IMR-90 (cell line): ENCODE results near the gene CDC42EP3. TPM values are rescaled to one million over a fixed set of nuclear protein-coding genes. Genes with fewer than 3 reads are reported as not detected.

Experiments
- ATAC-seq: fragments of 200-7000 bp; cut with Tn5 transposase; 2 replicates; pipeline ENCODE4 v1.9.1; 2020; ENCODE audit warnings: low read depth, mild to moderate bottlenecking, moderate library complexity
- BruUV-seq: library from RNA; stranded (reverse); fragments of 400-500 nt; replicated peaks from 2 replicates; lab custom pipeline; 2021; lab: Mats Ljungman, UMichigan
- CTCF ChIA-PET: fragments of 300-600 bp; formaldehyde crosslinking; extraction: SDS; loops from one replicate; lab custom pipeline; 2021; ENCODE audit warnings: antibody characterized with exemption; lab: Yijun Ruan, JAX
- POLR2A ChIA-PET: fragments of 300-600 bp; sonication (Branson Sonifier 250); formaldehyde crosslinking; loops from one replicate; lab custom pipeline; 2022; ENCODE audit warnings: antibody characterized with exemption; ENCODE audit not compliant: unreplicated experiment; lab: Charles Lee
- DNase-seq: peaks from one replicate; pipeline ENCODE4 v3.0.0; 2013
- H2AFZ ChIP-seq: replicated peaks from 2 replicates; pipeline ENCODE3; 2013; ENCODE audit warnings: low read length, mild to moderate bottlenecking; ENCODE audit not compliant: poor library complexity
- H2AK5ac ChIP-seq: 2 replicates; pipeline ENCODE4 v1.6.1; 2013; ENCODE audit warnings: low read depth, low read length, inconsistent platforms
- H2AK9ac ChIP-seq: replicated peaks from 2 replicates; pipeline ENCODE3; 2013; ENCODE audit warnings: mild to moderate bottlenecking, low read depth, low read length, moderate library complexity; ENCODE audit not compliant: poor library complexity
- H2BK120ac ChIP-seq: 2 replicates; pipeline ENCODE4 v1.6.1; 2013; ENCODE audit warnings: low read depth, low read length, inconsistent platforms
- H2BK15ac ChIP-seq: 3 replicates; pipeline ENCODE4 v1.6.1; 2013; ENCODE audit warnings: low read depth, low read length, inconsistent platforms
- H2BK20ac ChIP-seq: 2 replicates; pipeline ENCODE4 v1.6.1; 2013; ENCODE audit warnings: low read depth, mild to moderate bottlenecking, inconsistent platforms, low read length, moderate library complexity
- H2BK5ac ChIP-seq: 2 replicates; pipeline ENCODE4 v1.6.1; 2013; ENCODE audit warnings: mild to moderate bottlenecking, low read depth, low read length, inconsistent platforms; ENCODE audit not compliant: poor library complexity, severe bottlenecking
- H3K14ac ChIP-seq: replicated peaks from 2 replicates; pipeline ENCODE4 v1.6.1; 2013; ENCODE audit warnings: low read depth, low read length, inconsistent platforms
- H3K18ac ChIP-seq: 2 replicates; pipeline ENCODE4 v1.6.1; 2013; ENCODE audit warnings: low read depth, low read length, control low read depth
- H3K23ac ChIP-seq: 2 replicates; pipeline ENCODE4 v1.6.1; 2013; ENCODE audit warnings: low read depth, low read length, inconsistent platforms
- H3K27ac ChIP-seq: 2 replicates; pipeline ENCODE4 v1.5.1; 2013; ENCODE audit warnings: mild to moderate bottlenecking, control low read depth, low read length; ENCODE audit not compliant: insufficient read depth
- H3K27me3 ChIP-seq: 2 replicates; pipeline ENCODE4 v1.6.1; 2013; ENCODE audit warnings: low read length; ENCODE audit not compliant: control insufficient read depth, insufficient read depth
- H3K36me3 ChIP-seq: 2 replicates; pipeline ENCODE4 v1.6.1; 2013; ENCODE audit warnings: low read length, mixed read lengths; ENCODE audit not compliant: control insufficient read depth, insufficient read depth
- H3K4ac ChIP-seq: 2 replicates; pipeline ENCODE4 v1.6.1; 2013; ENCODE audit warnings: low read depth, low read length, inconsistent platforms
- H3K4me1 ChIP-seq: 2 replicates; pipeline ENCODE4 v1.6.1; 2013; ENCODE audit warnings: low read length, mixed read lengths; ENCODE audit not compliant: control insufficient read depth, insufficient read depth
- H3K4me2 ChIP-seq: 2 replicates; pipeline ENCODE4 v1.6.1; 2013; ENCODE audit warnings: low read depth, mild to moderate bottlenecking, control low read depth, low read length, moderate library complexity
- H3K4me3 ChIP-seq: 2 replicates; pipeline ENCODE4 v1.5.1; 2013; ENCODE audit warnings: low read depth, mild to moderate bottlenecking, control low read depth, low read length, moderate library complexity; ENCODE audit not compliant: insufficient read depth
- H3K56ac ChIP-seq: 2 replicates; pipeline ENCODE4 v1.6.1; 2013; ENCODE audit warnings: low read length, inconsistent platforms; ENCODE audit not compliant: insufficient read depth; ENCODE audit errors: extremely low read depth
- H3K79me1 ChIP-seq, 2 experiments: 2 replicates each; pipeline ENCODE4 v1.6.1; 2013; ENCODE audit warnings: low read length in 2 of 2, inconsistent platforms in 1 of 2, low read depth in 1 of 2
- H3K9ac ChIP-seq: 2 replicates; pipeline ENCODE4 v1.6.1; 2013; ENCODE audit warnings: low read depth, low read length, control low read depth
- H3K9me1 ChIP-seq: 2 replicates; pipeline ENCODE4 v1.6.1; 2013; ENCODE audit warnings: low read length, inconsistent platforms; ENCODE audit not compliant: insufficient read depth
- H3K9me3 ChIP-seq: 2 replicates; pipeline ENCODE4 v1.6.1; 2013; ENCODE audit warnings: low read length; ENCODE audit not compliant: control insufficient read depth, insufficient read depth
- H4K20me1 ChIP-seq: 2 replicates; pipeline ENCODE4 v1.6.1; 2013; ENCODE audit warnings: low read length, inconsistent platforms; ENCODE audit not compliant: insufficient read depth
- H4K5ac ChIP-seq: 2 replicates; pipeline ENCODE4 v1.6.1; 2013; ENCODE audit warnings: mild to moderate bottlenecking, low read depth, low read length, control low read depth
- H4K8ac ChIP-seq, 2 experiments: 2 replicates each; pipeline ENCODE4 v1.6.1; 2013; ENCODE audit warnings: low read depth in 2 of 2, low read length in 2 of 2, control low read depth in 1 of 2, inconsistent platforms in 1 of 2
- H4K91ac ChIP-seq: 2 replicates; pipeline ENCODE4 v1.6.1; 2013; ENCODE audit warnings: low read depth, low read length, inconsistent platforms; ENCODE audit not compliant: insufficient read depth
- BHLHE40 ChIP-seq: fragments of 150-350 bp; IDR thresholded peaks from 2 replicates; pipeline ENCODE4 v1.6.1; 2016; ENCODE audit warnings: mild to moderate bottlenecking, low read depth, low read length
- CEBPB ChIP-seq: IDR thresholded peaks from 2 replicates; pipeline ENCODE4 v1.6.1; 2012; ENCODE audit warnings: low read depth, low read length, improper control_type of control experiment
- CHD1 ChIP-seq: IDR thresholded peaks from 2 replicates; pipeline ENCODE4 v1.6.1; 2012; ENCODE audit warnings: low read depth, low read length, improper control_type of control experiment
- FOS ChIP-seq: fragments of 150-350 bp; IDR thresholded peaks from 2 replicates; pipeline ENCODE4 v1.6.1; 2016; ENCODE audit warnings: low read depth, low read length
- MAZ ChIP-seq: IDR thresholded peaks from 2 replicates; pipeline ENCODE4 v1.6.1; 2012; ENCODE audit warnings: low read depth, mild to moderate bottlenecking, low read length, improper control_type of control experiment, moderate library complexity, borderline replicate concordance
- MXI1 ChIP-seq: IDR thresholded peaks from 2 replicates; pipeline ENCODE4 v1.6.1; 2012; ENCODE audit warnings: low read depth, mild to moderate bottlenecking, low read length, moderate library complexity, borderline replicate concordance
- WGBS, 2 experiments: methylation state at CpG; one replicate each; pipeline versions ENCODE4 v1.1.5 to v1.1.7; 2013; ENCODE audit warnings: missing lambda C conversion rate in 2 of 2; ENCODE audit not compliant: insufficient read length in 1 of 2; ENCODE audit errors: extremely low coverage in 2 of 2; 5-methylcytosine and 5-hydroxymethylcytosine counted together
- dilution Hi-C: fragments of 300-500 bp; cut with HindIII; formaldehyde crosslinking; loops from one replicate; pipeline ENCODE4 v1.14.3; 2018; ENCODE audit warnings: low sequenced_read_pairs; ENCODE audit not compliant: unreplicated experiment
- in situ Hi-C: fragments of 300-500 bp; cut with MboI; formaldehyde crosslinking; loops from 3 replicates; pipeline ENCODE4 v1.14.3; 2019; ENCODE audit warnings: low sequenced_read_pairs, inconsistent platforms, mixed read lengths
- intact Hi-C: fragments of 100-400 bp; cut with micrococcal nuclease; formaldehyde crosslinking; loops from 2 replicates; pipeline ENCODE4 v1.10.0; 2022
- polyA plus RNA-seq, 3 experiments: library from polyadenylated mRNA; depleted of rRNA; stranded (reverse); fragments of >200 nt; gene quantifications; 2 replicates each; pipeline ENCODE4 v1.2.3, GENCODE V29; 2012; ENCODE audit warnings: low replicate concordance in 1 of 3
- total RNA-seq: library from RNA; depleted of rRNA; stranded (reverse); fragments of >200 nt; gene quantifications from 2 replicates; pipeline ENCODE4 v1.2.3, GENCODE V29; 2012

The CDC42EP3 gene
- total and polyA plus RNA-seq, 2 of the 4 experiments (the other 2 are of a cell fraction), result 167 to 193 TPM

GRCh38 chr2:37665043-37665442, 6.4 kb downstream of the CDC42EP3 start:
- intact Hi-C loops (no loop called here), dilution Hi-C loops (no loop called here), in situ Hi-C loops (no loop called here)
- Histone ChIP-seq H3K4me1 (peaks cover 34% of the 10 kb centered on the region), H4K91ac (no peak overlapping the region), H3K79me1 (peaks cover 0 to 57% of the 10 kb centered on the region in 2 experiments; a peak in 2 of 4 replicates), H3K27me3 (no peaks in the 10 kb centered on the region), H2BK20ac (no peak overlapping the region), H3K4ac (no peak overlapping the region), H2BK120ac (no peak overlapping the region), H3K27ac (peak overlapping the region; percentile 56; the same call in 1 of the 2 replicates), H3K9me3 (no peaks in the 10 kb centered on the region), H3K23ac (peak overlapping the region; percentile 7; the same call in 1 of the 2 replicates), H3K56ac (no peak overlapping the region), H2AFZ (no peak overlapping the region), H4K8ac (no peak overlapping the region), H3K4me3 (no peak overlapping the region), H3K14ac (0 out of 2 replicates have a peak overlapping the region, but pooled peaks have one; percentile 3), H2AK5ac (no peak overlapping the region), H2AK9ac (no peak overlapping the region), H3K4me2 (peak overlapping the region; percentile 58; the same call in 1 of the 2 replicates), H3K36me3 (peaks cover 55% of the 10 kb centered on the region), H3K9me1 (peaks cover 32% of the 10 kb centered on the region), H2BK5ac (peak overlapping the region; percentile 16), H4K5ac (no peak overlapping the region), H3K18ac (0 out of 2 replicates have a peak overlapping the region, but pooled peaks have one; percentile 11), H2BK15ac (no peak overlapping the region), H3K9ac (no peak overlapping the region), H4K20me1 (peaks cover 98% of the 10 kb centered on the region)
- ATAC-seq, result no peak
- no peak for TF ChIP-seq FOS
- TF ChIP-seq CEBPB, result no peak
- no peak for TF ChIP-seq MXI1
- no peak for TF ChIP-seq BHLHE40
- TF ChIP-seq CHD1, result no peak
- no peak for TF ChIP-seq MAZ
- no peak for DNase-seq
- no TSS peak for BruUV-seq
- ChIA-PET CTCF (no interaction called here), POLR2A (interaction anchor here (0.6 to 1.0 kb wide), 2 partner anchors 103 to 162 kb away, joined by 3 to 6 read pairs; no protein-coding TSS in a partner anchor)
- no CpG with 5 or more reads among the region's 2 CpGs for WGBS, 2 experiments
